K562 (cell line): ENCODE data around the gene CTDSP1. TPM values are rescaled to one million over a fixed set of nuclear protein-coding genes. Genes with fewer than 3 reads are reported as not detected.

Experiments used
- CTBP1 ChIP-seq: fragments of 450-650 bp; IDR thresholded peaks from 2 replicates; pipeline ENCODE4 v1.6.1; 2016; ENCODE audit warnings: borderline replicate concordance
- EP400 ChIP-seq: fragments of 450-650 bp; IDR thresholded peaks from 2 replicates; pipeline ENCODE4 v1.6.1; 2017; ENCODE audit warnings: antibody characterized with exemption, mild to moderate bottlenecking, moderate library complexity
- FOXK1 ChIP-seq: sonication (generic); formaldehyde crosslinking; IDR thresholded peaks from 2 replicates; pipeline ENCODE4 v1.8.0; 2022; ENCODE audit warnings: missing genetic modification reagents, mild to moderate bottlenecking, borderline replicate concordance
- GABPA ChIP-seq: fragments of 200-800 bp; sonication (Bioruptor generic); conservative IDR thresholded peaks from 2 replicates; pipeline ENCODE4 v1.6.1; 2016; ENCODE audit warnings: low read depth, missing genetic modification characterization, missing compliant biosample characterization
- GTF2A2 ChIP-seq: IDR thresholded peaks from 2 replicates; pipeline ENCODE4 v1.6.1; 2016; ENCODE audit warnings: mild to moderate bottlenecking, missing genetic modification characterization, missing compliant biosample characterization
- HLTF ChIP-seq: fragments of 450-650 bp; IDR thresholded peaks from 2 replicates; pipeline ENCODE4 v1.6.1; 2016
- HMG20B ChIP-seq: fragments of 250-450 bp; sonication (Bioruptor Pico); IDR thresholded peaks from 2 replicates; pipeline ENCODE4 v1.5.0; 2021; ENCODE audit warnings: mild to moderate bottlenecking
- ILF3 ChIP-seq: fragments of 450-650 bp; IDR thresholded peaks from 2 replicates; pipeline ENCODE4 v1.6.1; 2018; ENCODE audit warnings: antibody characterized with exemption, mild to moderate bottlenecking, moderate library complexity, borderline replicate concordance
- KDM2B ChIP-seq: fragments of 250-450 bp; sonication (Bioruptor Pico); IDR thresholded peaks from 2 replicates; pipeline ENCODE4 v1.8.0; 2021; ENCODE audit warnings: mild to moderate bottlenecking, moderate library complexity
- KLF16 ChIP-seq: IDR thresholded peaks from 2 replicates; pipeline ENCODE4 v1.6.1; 2016; ENCODE audit warnings: antibody characterized with exemption
- KLF6 ChIP-seq: fragments of 250-450 bp; sonication (Bioruptor Pico); IDR thresholded peaks from 2 replicates; pipeline ENCODE4 v1.4.0; 2020; ENCODE audit warnings: mild to moderate bottlenecking, moderate library complexity, borderline replicate concordance
- NFRKB ChIP-seq: fragments of 450-650 bp; IDR thresholded peaks from 2 replicates; pipeline ENCODE4 v1.6.1; 2016; ENCODE audit warnings: low read depth
- PCBP1 ChIP-seq: fragments of 200-400 bp; formaldehyde crosslinking; IDR thresholded peaks from 2 replicates; pipeline ENCODE4 v1.6.1; 2018; ENCODE audit warnings: mild to moderate bottlenecking, low read depth, low read length; ENCODE audit not compliant: poor library complexity, severe bottlenecking
- PHB ChIP-seq: fragments of 250-450 bp; sonication (Bioruptor Pico); IDR thresholded peaks from 2 replicates; pipeline ENCODE4 v1.5.0; 2021
- POLR2G ChIP-seq: fragments of 200-400 bp; formaldehyde crosslinking; IDR thresholded peaks from 2 replicates; pipeline ENCODE4 v1.6.1; 2017; ENCODE audit warnings: low read depth, mild to moderate bottlenecking, antibody characterized with exemption, low read length, moderate library complexity
- POLR2H ChIP-seq: IDR thresholded peaks from 2 replicates; pipeline ENCODE4 v1.6.1; 2016; ENCODE audit warnings: missing genetic modification characterization, low read depth, mild to moderate bottlenecking, control low read depth, missing compliant biosample characterization, moderate library complexity
- SAFB2 ChIP-seq: fragments of 200-400 bp; formaldehyde crosslinking; IDR thresholded peaks from 2 replicates; pipeline ENCODE4 v1.6.1; 2018; ENCODE audit warnings: borderline replicate concordance, low read length, low read depth, moderate library complexity; ENCODE audit not compliant: severe bottlenecking
- SIX5 ChIP-seq, 2 experiments: IDR thresholded peaks; 2 replicates each; pipeline ENCODE4 v1.6.1; 2011; ENCODE audit warnings: low read length in 2 of 2, borderline replicate concordance in 1 of 2, low read depth in 1 of 2, mild to moderate bottlenecking in 1 of 2, moderate library complexity in 1 of 2; ENCODE audit not compliant: insufficient read depth in 1 of 2
- SP1 ChIP-seq: sonication (generic); formaldehyde crosslinking; IDR thresholded peaks from 2 replicates; pipeline ENCODE4 v1.8.1; 2022; ENCODE audit warnings: mild to moderate bottlenecking, missing genetic modification reagents
- TARDBP ChIP-seq: fragments of 450-650 bp; IDR thresholded peaks from 2 replicates; pipeline ENCODE4 v1.6.1; 2016
- ZFP1 ChIP-seq: fragments of 450-650 bp; formaldehyde crosslinking; IDR thresholded peaks from 2 replicates; pipeline ENCODE4 v1.4.0; 2020; ENCODE audit warnings: mild to moderate bottlenecking, mixed read lengths
- ZNF239 ChIP-seq: fragments of 250-450 bp; sonication (Bioruptor Pico); IDR thresholded peaks from 2 replicates; pipeline ENCODE4 v1.4.0; 2020; ENCODE audit warnings: mild to moderate bottlenecking
- ZNF24 ChIP-seq: fragments of 450-650 bp; IDR thresholded peaks from 2 replicates; pipeline ENCODE4 v1.6.1; 2016
- ZNF764 ChIP-seq: fragments of 250-450 bp; sonication (Bioruptor Pico); IDR thresholded peaks from 2 replicates; pipeline ENCODE4 v1.4.0; 2020; ENCODE audit warnings: low read depth, mild to moderate bottlenecking, moderate library complexity
- ZNF778 ChIP-seq: fragments of 450-650 bp; formaldehyde crosslinking; IDR thresholded peaks from 2 replicates; pipeline ENCODE4 v1.4.0; 2020; ENCODE audit warnings: mild to moderate bottlenecking, moderate library complexity
- ZNF830 ChIP-seq: fragments of 250-450 bp; sonication (Bioruptor Pico); IDR thresholded peaks from 2 replicates; pipeline ENCODE4 v1.5.0; 2021; ENCODE audit warnings: mild to moderate bottlenecking
- polyA plus RNA-seq, 8 experiments: library from polyadenylated mRNA; depleted of rRNA in 4 of 8; stranded (reverse) in 5 of 8; unstranded in 3 of 8; fragments of >200 nt; fragmentation: Nextera tagmentation in 2 of 8; fragmentation: Illumina TruSeq in 1 of 8; extraction: Ambion mirVana in 2 of 8; extraction: Trizol in 1 of 8; gene quantifications; 2 replicates each; pipeline versions ENCODE4 v1.2.1 to v1.2.3, GENCODE V29; 2011 to 2014; ENCODE audit warnings: inconsistent platforms in 1 of 8, missing spikeins in 1 of 8
- total RNA-seq, 7 experiments: library from RNA; depleted of rRNA in 6 of 7; stranded (reverse); fragments of >200 nt in 6 of 7; fragmentation: Illumina TruSeq in 2 of 7; extraction: Trizol in 2 of 7; gene quantifications; 2 replicates each; pipeline versions ENCODE4 v1.2.1 to v1.2.3, GENCODE V29; 2011 to 2021; ENCODE audit warnings: low replicate concordance in 1 of 7
- TF ChIP-seq, protein P1 (sequence below): fragments of 150-350 bp; conservative IDR thresholded peaks from 2 replicates; pipeline ENCODE4 v1.6.1; 2014; ENCODE audit warnings: low read length
- TF ChIP-seq, protein P2 (sequence below): fragments of 450-650 bp; IDR thresholded peaks from 2 replicates; pipeline ENCODE4 v1.7.0; 2016; ENCODE audit warnings: borderline replicate concordance

The CTDSP1 gene
- total and polyA plus RNA-seq, 9 of the 15 experiments (the other 6 are each of a cell fraction or from before 2014, with no cell fraction given) = 2.4 to 74.8 (median 45.8) TPM

DNA sequence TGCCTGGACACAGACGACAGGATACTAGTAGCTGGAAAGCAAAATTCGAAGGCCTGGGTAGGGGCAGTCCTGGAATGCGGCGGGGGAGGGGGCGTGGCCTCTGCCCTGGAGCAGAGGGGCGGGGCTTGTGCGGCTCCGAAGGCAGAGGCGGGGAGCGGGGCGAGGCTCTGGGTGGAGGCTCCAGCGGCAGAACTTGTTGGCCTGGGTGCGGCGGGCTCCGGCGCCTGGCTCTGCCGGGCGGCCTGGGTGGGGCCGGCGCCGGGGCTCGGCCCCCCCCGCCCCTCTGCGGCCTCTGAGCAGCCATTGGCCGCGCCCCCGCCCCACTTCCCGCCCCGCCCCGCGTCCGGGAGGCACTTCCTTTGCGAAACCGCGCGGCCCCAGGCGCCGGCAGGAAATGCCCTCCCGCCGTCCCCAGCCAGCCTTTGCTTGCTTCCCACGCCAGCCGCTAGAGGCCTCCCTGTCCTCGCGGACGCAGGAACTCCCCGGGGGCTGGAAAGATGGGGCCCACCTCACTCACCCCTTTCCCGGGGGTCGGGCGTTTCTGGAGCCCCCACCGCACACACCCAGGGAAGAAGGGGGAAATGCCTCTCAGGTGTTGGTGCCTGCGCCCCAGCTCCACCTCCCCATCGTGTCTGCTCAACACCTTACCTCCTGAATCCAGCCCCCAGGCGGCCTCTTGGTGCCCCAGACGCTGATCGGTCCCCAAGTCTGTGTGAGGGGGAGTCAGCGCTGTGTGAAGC lies 6.7 kb downstream of the CTDSP1 start (continued):
- TF ChIP-seq SIX5 (IDR thresholded peaks at IDR 0.05; ENCODE audit: borderline replicate concordance in 1 of 2, insufficient read depth in 1 of 2, low read depth in 1 of 2, low read length in 2 of 2) (no peak), HMG20B (CRISPR knock-in tag) (no peak), POLR2H (peak; percentile 79), ILF3 (peak; percentile 74; the same call in 1 of the 2 replicates), POLR2G (peak; percentile 88), FOXK1 (no peak), ZNF24 (no peak), GTF2A2 (tag) (no peak), KDM2B (CRISPR knock-in tag) (no peak), HLTF (no peak), KLF16 (peak; percentile 29; the same call in 1 of the 2 replicates), ZFP1 (CRISPR knock-in tag) (no peak), TARDBP (no peak), ZNF778 (CRISPR knock-in tag) (no peak), PHB (no peak), PCBP1 (no peak), ZNF764 (CRISPR knock-in tag) (no peak), ZNF239 (no peak), ZNF830 (CRISPR knock-in tag) (peak; percentile 80; the same call in 1 of the 2 replicates), NFRKB (peak; percentile 22; the same call in 1 of the 2 replicates), KLF6 (CRISPR knock-in tag) (no peak), EP400 (peak; percentile 63; the same call in 1 of the 2 replicates), GABPA (tag) (peak; percentile 91), SP1 (CRISPR knock-in tag) (peak; percentile 27), CTBP1 (no peak), SAFB2 (no peak)
- TF ChIP-seq, protein P1, sequence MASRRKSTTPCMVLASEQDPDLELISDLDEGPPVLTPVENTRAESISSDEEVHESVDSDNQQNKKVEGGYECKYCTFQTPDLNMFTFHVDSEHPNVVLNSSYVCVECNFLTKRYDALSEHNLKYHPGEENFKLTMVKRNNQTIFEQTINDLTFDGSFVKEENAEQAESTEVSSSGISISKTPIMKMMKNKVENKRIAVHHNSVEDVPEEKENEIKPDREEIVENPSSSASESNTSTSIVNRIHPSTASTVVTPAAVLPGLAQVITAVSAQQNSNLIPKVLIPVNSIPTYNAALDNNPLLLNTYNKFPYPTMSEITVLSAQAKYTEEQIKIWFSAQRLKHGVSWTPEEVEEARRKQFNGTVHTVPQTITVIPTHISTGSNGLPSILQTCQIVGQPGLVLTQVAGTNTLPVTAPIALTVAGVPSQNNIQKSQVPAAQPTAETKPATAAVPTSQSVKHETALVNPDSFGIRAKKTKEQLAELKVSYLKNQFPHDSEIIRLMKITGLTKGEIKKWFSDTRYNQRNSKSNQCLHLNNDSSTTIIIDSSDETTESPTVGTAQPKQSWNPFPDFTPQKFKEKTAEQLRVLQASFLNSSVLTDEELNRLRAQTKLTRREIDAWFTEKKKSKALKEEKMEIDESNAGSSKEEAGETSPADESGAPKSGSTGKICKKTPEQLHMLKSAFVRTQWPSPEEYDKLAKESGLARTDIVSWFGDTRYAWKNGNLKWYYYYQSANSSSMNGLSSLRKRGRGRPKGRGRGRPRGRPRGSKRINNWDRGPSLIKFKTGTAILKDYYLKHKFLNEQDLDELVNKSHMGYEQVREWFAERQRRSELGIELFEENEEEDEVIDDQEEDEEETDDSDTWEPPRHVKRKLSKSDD = no peak
- TF ChIP-seq, protein P2, sequence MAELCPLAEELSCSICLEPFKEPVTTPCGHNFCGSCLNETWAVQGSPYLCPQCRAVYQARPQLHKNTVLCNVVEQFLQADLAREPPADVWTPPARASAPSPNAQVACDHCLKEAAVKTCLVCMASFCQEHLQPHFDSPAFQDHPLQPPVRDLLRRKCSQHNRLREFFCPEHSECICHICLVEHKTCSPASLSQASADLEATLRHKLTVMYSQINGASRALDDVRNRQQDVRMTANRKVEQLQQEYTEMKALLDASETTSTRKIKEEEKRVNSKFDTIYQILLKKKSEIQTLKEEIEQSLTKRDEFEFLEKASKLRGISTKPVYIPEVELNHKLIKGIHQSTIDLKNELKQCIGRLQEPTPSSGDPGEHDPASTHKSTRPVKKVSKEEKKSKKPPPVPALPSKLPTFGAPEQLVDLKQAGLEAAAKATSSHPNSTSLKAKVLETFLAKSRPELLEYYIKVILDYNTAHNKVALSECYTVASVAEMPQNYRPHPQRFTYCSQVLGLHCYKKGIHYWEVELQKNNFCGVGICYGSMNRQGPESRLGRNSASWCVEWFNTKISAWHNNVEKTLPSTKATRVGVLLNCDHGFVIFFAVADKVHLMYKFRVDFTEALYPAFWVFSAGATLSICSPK = no peak
